ENCODE data around the gene SSH2. TPM values are rescaled to one million over a fixed set of nuclear protein-coding genes. Genes with fewer than 3 reads are reported as not detected.

The SSH2 gene
- total and polyA plus RNA-seq, 2 of the 13 experiments (the other 11 are each of a cell fraction or from before 2014, with no cell fraction given) = 6.0 to 6.4 TPM

DNA sequence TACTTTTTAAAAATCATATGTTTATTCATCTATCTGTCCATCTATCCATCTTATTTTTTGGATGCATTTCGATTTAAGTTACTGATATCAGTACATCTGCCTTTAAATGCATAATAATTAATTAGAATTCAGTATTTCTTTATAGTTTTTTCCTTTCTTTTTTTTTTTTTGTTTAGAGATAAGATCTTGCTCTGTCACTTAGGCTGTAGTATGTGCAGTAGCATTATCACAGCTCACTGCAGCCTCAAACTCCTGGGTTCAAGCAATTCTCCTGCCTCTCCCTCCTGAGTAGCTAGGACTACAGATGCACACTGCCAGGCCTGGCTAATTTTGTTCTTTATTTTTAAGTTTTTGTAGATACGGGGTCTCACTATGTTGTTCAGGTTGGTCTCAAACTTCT, 133.4 kb downstream of the SSH2 start:
- H3K4me3 ChIP-seq (replicated peaks in 1 of 3; ENCODE audit: insufficient read depth in 1 of 3, low read depth in 2 of 3, low read length in 3 of 3) = no peak overlapping the region
- no peaks in the 10 kb centered on the region for H3K4me1 ChIP-seq (ENCODE audit: insufficient read depth, low read length)
- H3K4me2 ChIP-seq (ENCODE audit: low read depth, low read length) = no peak overlapping the region
- H2AFZ ChIP-seq (ENCODE audit: low read length) = no peak overlapping the region
- no peaks in the 10 kb centered on the region for H4K20me1 ChIP-seq (ENCODE audit: insufficient read depth, low read length)
- no peaks in the 10 kb centered on the region for H3K9me3 ChIP-seq (ENCODE audit: low read length)
- WGBS (ENCODE audit: low lambda C conversion rate) = 96% methylated on average over 2 of the region's 2 CpGs
- intact Hi-C loops (cut with micrococcal nuclease; ENCODE audit: unreplicated experiment) (no loop called here), in situ Hi-C loops (cut with HindIII; ENCODE audit: extremely low pct_ligation_motif_present, low pct_unique_long_range_greater_than_20kb) (no loop called here)
- no peak for DNase-seq (ENCODE audit: low spot score)
- no peak for TF ChIP-seq HMGA1 (CRISPR knock-in tag; conservative IDR thresholded peaks at IDR 0.05)
- no peak for TF ChIP-seq AHR (CRISPR knock-in tag; IDR thresholded peaks at IDR 0.05)
- no peak for TF ChIP-seq NFKBIZ (CRISPR knock-in tag; IDR thresholded peaks at IDR 0.05)
- TF ChIP-seq ZBTB38 (CRISPR knock-in tag; IDR thresholded peaks at IDR 0.05) = no peak
- TF ChIP-seq, protein P1, sequence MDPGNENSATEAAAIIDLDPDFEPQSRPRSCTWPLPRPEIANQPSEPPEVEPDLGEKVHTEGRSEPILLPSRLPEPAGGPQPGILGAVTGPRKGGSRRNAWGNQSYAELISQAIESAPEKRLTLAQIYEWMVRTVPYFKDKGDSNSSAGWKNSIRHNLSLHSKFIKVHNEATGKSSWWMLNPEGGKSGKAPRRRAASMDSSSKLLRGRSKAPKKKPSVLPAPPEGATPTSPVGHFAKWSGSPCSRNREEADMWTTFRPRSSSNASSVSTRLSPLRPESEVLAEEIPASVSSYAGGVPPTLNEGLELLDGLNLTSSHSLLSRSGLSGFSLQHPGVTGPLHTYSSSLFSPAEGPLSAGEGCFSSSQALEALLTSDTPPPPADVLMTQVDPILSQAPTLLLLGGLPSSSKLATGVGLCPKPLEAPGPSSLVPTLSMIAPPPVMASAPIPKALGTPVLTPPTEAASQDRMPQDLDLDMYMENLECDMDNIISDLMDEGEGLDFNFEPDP (CRISPR knock-in tag; conservative IDR thresholded peaks at IDR 0.05) = no peak
- no peak for TF ChIP-seq ZNF878 (CRISPR knock-in tag; IDR thresholded peaks at IDR 0.05)
- no peak for TF ChIP-seq ZFP82 (CRISPR knock-in tag; IDR thresholded peaks at IDR 0.05; ENCODE audit: borderline replicate concordance)
- no peak for TF ChIP-seq MIER2 (CRISPR knock-in tag; IDR thresholded peaks at IDR 0.05)
- no peak for TF ChIP-seq ARNT2 (CRISPR knock-in tag; IDR thresholded peaks at IDR 0.05; ENCODE audit: low read depth)
- TF ChIP-seq ZNF552 (CRISPR knock-in tag; IDR thresholded peaks at IDR 0.05; ENCODE audit: borderline replicate concordance) = no peak
- TF ChIP-seq SRF (IDR thresholded peaks at IDR 0.05; ENCODE audit: low read depth, low read length) = no peak
- TF ChIP-seq, protein P2, sequence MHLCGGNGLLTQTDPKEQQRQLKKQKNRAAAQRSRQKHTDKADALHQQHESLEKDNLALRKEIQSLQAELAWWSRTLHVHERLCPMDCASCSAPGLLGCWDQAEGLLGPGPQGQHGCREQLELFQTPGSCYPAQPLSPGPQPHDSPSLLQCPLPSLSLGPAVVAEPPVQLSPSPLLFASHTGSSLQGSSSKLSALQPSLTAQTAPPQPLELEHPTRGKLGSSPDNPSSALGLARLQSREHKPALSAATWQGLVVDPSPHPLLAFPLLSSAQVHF (CRISPR knock-in tag; IDR thresholded peaks at IDR 0.05) = no peak
- no peak for TF ChIP-seq SIX1 (CRISPR knock-in tag; IDR thresholded peaks at IDR 0.05; ENCODE audit: borderline replicate concordance)
- H3K27me3 ChIP-seq (ENCODE audit: control insufficient read depth in 1 of 2, insufficient read depth in 2 of 2, low read length in 2 of 2) = no peaks in the 10 kb centered on the region
- no TSS peak for BruUV-seq (replicated peaks)
- no peak overlapping the region for H3K9ac ChIP-seq (ENCODE audit: insufficient read depth, low read depth, low read length)
- H3K27ac ChIP-seq (ENCODE audit: extremely low read length, insufficient read depth, low read length) = no peak overlapping the region
- H3K79me2 ChIP-seq (ENCODE audit: insufficient read depth, low read length) = no peaks in the 10 kb centered on the region
- ChIA-PET POLR2A (interaction anchor here (0.7 kb wide), 1 partner anchor 137 kb away, joined by 3 read pairs; no protein-coding TSS in a partner anchor), CTCF (ENCODE audit: low intra/inter-chr PET ratio, low total read pairs) (no interaction called here)
- no peak for FAIRE-seq
- no peaks in the 10 kb centered on the region for H3K36me3 ChIP-seq (replicated peaks in 1 of 2; ENCODE audit: control insufficient read depth in 1 of 2, insufficient read depth in 2 of 2, low read length in 2 of 2)
- ATAC-seq = no peak

Data from HepG2 (cell line).